Breast epithelium (tissue), 4 donors: ENCODE data around the gene E2F4. TPM values are rescaled to one million over a fixed set of nuclear protein-coding genes. Genes with fewer than 3 reads are reported as not detected.

Source experiments
- DNase-seq, 2 donors: peaks; one replicate each; pipeline ENCODE4 v3.0.0-alpha.2; 2019; ENCODE audit warnings: low spot score in 2 of 2
- H3K27ac ChIP-seq, 2 donors: fragments of 200-600 bp; sonication (generic) in 1 of 2; one replicate each; pipeline ENCODE4 v1.5.1; 2016 to 2019; ENCODE audit warnings: mild to moderate bottlenecking in 1 of 2
- H3K27me3 ChIP-seq, 2 donors: fragments of 200-600 bp; sonication (generic) in 1 of 2; one replicate each; pipeline versions ENCODE4 v1.5.1 to v1.6.0; 2017 to 2019; ENCODE audit warnings: control low read depth in 1 of 2, mild to moderate bottlenecking in 1 of 2
- H3K36me3 ChIP-seq: fragments of 200-600 bp; one replicate; pipeline ENCODE4 v1.5.1; 2019
- H3K4me1 ChIP-seq, 2 donors: fragments of 200-600 bp; sonication (generic); one replicate each; pipeline ENCODE4 v1.5.1; 2016 to 2019; ENCODE audit warnings: control low read depth in 1 of 2
- H3K4me3 ChIP-seq, 3 donors: fragments of 200-600 bp; sonication (generic); 1 replicate in 2 of 3; 2 replicates in 1 of 3; pipeline ENCODE4 v1.5.1; 2016 to 2019; ENCODE audit warnings: mild to moderate bottlenecking in 3 of 3, moderate library complexity in 2 of 3
- H3K9me3 ChIP-seq, 2 donors: fragments of 200-600 bp; sonication (generic) in 1 of 2; one replicate each; pipeline ENCODE4 v1.5.1; 2016 to 2019; ENCODE audit warnings: control low read depth in 1 of 2
- POLR2A ChIP-seq: fragments of 450-650 bp; IDR thresholded peaks from one replicate; pipeline ENCODE4 v1.6.1; 2016; ENCODE audit warnings: antibody characterized with exemption, mild to moderate bottlenecking, moderate library complexity
- POLR2AphosphoS5 ChIP-seq, 3 donors: sonication (generic); formaldehyde crosslinking; IDR thresholded peaks; one replicate each; pipeline ENCODE4 v1.6.1; 2017; ENCODE audit warnings: antibody characterized with exemption in 3 of 3
- intact Hi-C: fragments of 100-400 bp; cut with DNase I; formaldehyde crosslinking; loops from one replicate; pipeline ENCODE4 v1.15.1; 2023; ENCODE audit warnings: low total_unique reads
- total RNA-seq, 3 donors: library from RNA; depleted of rRNA; stranded (reverse); fragments of >200 nt; gene quantifications; one replicate each; pipeline ENCODE4 v1.1.0, GENCODE V29; 2016
- TF ChIP-seq, protein P1 (sequence below), 3 donors: fragments of 450-650 bp; IDR thresholded peaks; one replicate each; pipeline ENCODE4 v1.5.1; 2016 to 2017; ENCODE audit warnings: antibody characterized with exemption in 3 of 3, mild to moderate bottlenecking in 3 of 3, moderate library complexity in 3 of 3

Gene E2F4
- total RNA-seq, 3 donors from 2014 or later, result 74.1 to 86.9 (median 76.1) TPM

DNA sequence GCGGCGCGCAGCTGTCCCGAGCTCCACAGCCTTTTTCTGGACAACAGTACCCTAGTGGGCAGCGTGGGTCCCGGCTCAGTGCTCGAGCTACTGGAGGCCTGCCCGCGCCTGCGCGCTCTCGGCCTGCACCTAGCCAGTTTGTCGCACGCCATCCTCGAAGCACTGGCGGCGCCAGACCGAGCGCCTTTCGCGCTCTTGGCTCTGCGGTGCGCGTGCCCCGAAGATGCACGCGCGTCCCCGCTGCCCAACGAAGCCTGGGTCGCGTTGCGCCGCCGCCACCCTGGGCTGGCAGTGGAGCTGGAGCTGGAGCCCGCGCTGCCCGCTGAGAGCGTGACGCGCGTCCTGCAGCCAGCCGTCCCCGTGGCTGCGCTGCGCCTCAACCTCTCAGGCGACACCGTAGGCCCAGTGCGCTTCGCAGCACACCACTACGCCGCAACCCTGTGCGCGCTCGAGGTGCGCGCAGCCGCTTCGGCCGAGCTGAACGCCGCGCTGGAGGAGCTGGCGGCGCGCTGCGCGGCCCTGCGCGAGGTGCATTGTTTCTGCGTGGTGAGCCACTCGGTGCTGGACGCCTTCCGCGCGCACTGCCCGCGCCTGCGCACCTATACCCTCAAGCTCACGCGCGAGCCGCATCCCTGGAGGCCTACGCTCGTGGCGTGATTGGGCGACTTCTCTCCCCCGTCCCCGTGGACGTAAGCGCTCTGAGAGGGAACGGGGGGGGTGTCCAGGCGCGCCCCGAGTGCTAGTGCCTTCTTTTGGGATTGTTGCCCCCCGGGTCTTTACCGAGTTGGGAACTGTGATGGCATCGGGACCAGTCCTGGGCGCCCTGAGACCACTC lies 28.6 kb upstream of the E2F4 start:
- Histone ChIP-seq H3K4me3 (peak overlapping the region; percentile 42 to 70 (median 52)), H3K27me3 (no peaks in the 10 kb centered on the region), H3K9me3 (no peaks in the 10 kb centered on the region), H3K36me3 (no peaks in the 10 kb centered on the region), H3K4me1 (peaks cover 10 to 11% of the 10 kb centered on the region in 2 donors), H3K27ac (peak overlapping the region; percentile 52 to 82)
- intact Hi-C loops, result no loop called here
- no peak for DNase-seq
- TF ChIP-seq POLR2A (no peak), POLR2AphosphoS5 (IDR thresholded peaks at IDR 0.05) (peak in 1 of 3 donors; percentile 20)
- TF ChIP-seq, protein P1, sequence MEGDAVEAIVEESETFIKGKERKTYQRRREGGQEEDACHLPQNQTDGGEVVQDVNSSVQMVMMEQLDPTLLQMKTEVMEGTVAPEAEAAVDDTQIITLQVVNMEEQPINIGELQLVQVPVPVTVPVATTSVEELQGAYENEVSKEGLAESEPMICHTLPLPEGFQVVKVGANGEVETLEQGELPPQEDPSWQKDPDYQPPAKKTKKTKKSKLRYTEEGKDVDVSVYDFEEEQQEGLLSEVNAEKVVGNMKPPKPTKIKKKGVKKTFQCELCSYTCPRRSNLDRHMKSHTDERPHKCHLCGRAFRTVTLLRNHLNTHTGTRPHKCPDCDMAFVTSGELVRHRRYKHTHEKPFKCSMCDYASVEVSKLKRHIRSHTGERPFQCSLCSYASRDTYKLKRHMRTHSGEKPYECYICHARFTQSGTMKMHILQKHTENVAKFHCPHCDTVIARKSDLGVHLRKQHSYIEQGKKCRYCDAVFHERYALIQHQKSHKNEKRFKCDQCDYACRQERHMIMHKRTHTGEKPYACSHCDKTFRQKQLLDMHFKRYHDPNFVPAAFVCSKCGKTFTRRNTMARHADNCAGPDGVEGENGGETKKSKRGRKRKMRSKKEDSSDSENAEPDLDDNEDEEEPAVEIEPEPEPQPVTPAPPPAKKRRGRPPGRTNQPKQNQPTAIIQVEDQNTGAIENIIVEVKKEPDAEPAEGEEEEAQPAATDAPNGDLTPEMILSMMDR (IDR thresholded peaks at IDR 0.05), result no peak

DNA sequence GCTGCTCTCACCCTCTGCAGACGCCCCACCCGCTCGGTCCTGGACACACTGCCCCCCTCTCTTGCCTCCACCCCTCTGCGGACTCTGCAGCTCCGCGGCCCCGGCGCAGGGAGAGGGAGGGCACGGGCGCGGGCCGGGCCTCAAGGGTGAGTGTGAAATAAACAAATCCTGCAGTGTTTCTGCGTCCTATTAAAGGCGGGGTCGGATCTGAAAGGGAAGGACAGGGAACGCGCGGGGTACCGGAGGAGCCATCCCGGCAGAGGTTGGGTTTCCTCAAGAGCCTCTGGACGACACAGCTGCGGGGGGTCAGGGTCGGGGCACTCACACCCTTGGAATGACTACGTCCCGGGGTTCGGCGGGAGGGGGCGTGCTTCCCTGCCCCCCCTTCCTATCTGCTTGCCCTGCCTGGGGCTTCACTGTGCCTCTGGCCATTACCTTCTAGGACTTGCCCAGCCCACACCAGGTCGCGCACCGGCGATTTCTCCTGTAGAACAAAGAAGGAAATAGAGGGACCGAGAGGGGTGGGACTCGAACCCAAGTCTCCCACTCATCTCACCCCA lies 27.9 kb upstream of the E2F4 start:
- Histone ChIP-seq H3K27ac (peak overlapping the region; percentile 52 to 82), H3K4me3 (peak overlapping the region; percentile 42 to 70 (median 52)), H3K27me3 (no peaks in the 10 kb centered on the region), H3K9me3 (no peaks in the 10 kb centered on the region), H3K36me3 (no peaks in the 10 kb centered on the region), H3K4me1 (peaks cover 10 to 11% of the 10 kb centered on the region in 2 donors)
- no peak for DNase-seq
- TF ChIP-seq POLR2A, result no peak
- intact Hi-C loops, result no loop called here

DNA sequence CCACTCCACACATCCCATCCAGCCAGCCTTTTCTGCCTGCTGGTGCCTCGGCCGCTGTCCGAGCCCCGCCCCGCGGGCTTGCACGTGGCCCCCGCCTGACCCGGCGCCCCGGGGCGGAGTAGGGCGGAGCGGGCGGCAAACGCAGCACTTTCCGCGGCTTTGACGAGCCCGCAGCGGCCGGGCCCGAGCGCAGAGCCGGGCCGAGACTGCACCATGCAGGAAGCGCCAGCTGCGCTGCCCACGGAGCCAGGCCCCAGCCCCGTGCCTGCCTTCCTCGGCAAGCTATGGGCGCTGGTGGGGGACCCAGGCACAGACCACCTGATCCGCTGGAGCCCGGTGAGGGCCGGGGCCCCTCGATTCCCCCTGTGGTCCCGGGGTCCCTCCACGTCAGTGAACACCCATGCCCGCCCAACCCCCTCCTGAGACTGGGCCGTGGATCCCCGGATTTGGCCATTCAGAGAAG lies 27.3 kb upstream of the E2F4 start, which contains the start of gene HSF4:
Gene HSF4 (plus strand): TSS at position 147 of the 463 bp plus-strand sequence. CDS start 67 bp downstream, at position 214.
- Histone ChIP-seq H3K36me3 (no peaks in the 10 kb centered on the region), H3K4me1 (peaks cover 10 to 16% of the 10 kb centered on the region in 2 donors), H3K27me3 (no peaks in the 10 kb centered on the region), H3K4me3 (peak within 1 kb of the TSS; percentile 42 to 70 (median 52)), H3K27ac (peak within 1 kb of the TSS; percentile 52 to 82), H3K9me3 (no peaks in the 10 kb centered on the region)
- TF ChIP-seq POLR2AphosphoS5 (IDR thresholded peaks at IDR 0.05) (no peak), POLR2A (no peak)
- TF ChIP-seq, protein P1 (IDR thresholded peaks at IDR 0.05), result no peak
- DNase-seq, result no peak
- intact Hi-C loops, result no loop called here

DNA sequence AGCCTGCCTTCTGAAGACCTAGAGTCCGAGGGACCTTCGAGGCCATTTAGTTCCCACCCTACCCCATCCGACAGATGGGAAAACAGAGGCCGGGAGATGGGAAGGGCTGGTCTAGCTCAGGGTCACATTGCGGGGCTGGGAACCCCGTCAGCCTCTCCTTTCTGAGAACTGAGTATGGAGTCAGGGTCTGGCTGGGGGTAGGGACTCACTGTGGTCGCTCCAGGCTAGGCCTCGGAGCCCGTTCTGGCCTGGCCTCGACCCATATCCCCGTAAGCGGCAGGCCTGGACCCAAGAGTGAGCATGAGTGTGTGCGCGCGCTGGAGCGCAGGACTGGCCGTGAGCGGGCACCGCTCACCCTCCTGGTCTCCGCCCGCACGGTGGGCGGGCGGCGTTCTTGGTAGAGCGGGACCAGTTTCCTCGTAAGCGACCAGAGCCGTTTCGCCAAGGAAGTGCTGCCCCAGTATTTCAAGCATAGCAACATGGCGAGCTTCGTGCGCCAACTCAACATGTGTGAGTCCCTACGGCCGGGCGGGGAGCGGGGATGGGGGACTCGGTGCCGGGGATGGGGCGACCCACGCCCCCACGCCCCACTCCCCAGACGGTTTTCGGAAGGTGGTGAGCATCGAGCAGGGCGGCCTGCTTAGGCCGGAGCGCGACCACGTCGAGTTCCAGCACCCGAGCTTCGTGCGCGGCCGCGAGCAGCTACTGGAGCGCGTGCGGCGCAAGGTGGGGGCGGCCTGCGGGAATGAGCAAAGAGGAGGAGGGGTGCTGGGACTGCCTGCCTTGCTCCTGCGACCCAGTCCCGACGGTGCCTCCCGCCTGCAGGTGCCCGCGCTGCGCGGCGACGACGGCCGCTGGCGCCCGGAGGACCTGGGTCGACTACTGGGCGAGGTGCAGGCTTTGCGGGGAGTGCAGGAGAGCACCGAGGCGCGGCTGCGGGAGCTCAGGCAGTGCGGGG lies 26.6 kb upstream of the E2F4 start:
- no peaks in the 10 kb centered on the region for H3K36me3 ChIP-seq
- no peaks in the 10 kb centered on the region for H3K27me3 ChIP-seq
- DNase-seq, result no peak
- TF ChIP-seq POLR2AphosphoS5 (IDR thresholded peaks at IDR 0.05) (no peak), POLR2A (no peak)
- TF ChIP-seq, protein P1 (IDR thresholded peaks at IDR 0.05), result no peak
- peaks cover 10 to 16% of the 10 kb centered on the region in 2 donors for H3K4me1 ChIP-seq
- peak overlapping the region; percentile 42 to 70 (median 52) for H3K4me3 ChIP-seq
- H3K27ac ChIP-seq, result peak overlapping the region; percentile 52 to 82
- H3K9me3 ChIP-seq, result no peaks in the 10 kb centered on the region
- intact Hi-C loops, result no loop called here

DNA sequence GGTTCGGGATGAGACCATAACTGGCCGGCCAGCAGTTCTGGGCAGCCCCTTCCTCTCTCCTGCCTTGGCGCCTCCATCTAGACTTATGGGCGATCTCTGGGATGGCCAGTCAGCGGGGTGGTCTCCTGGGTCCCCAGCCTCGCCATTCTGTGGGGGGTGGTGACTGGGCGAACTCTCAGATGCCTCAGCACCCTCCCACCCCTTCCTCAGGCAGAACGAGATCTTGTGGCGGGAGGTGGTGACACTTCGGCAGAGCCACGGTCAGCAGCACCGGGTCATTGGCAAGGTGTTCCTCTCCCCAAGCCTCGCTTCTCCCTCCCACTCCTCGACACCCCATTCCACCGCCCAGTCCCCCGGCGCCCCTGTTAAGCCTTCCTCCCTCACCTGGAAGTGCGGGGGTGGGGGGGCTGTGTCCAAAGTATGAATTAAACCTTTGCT lies 25.8 kb upstream of the E2F4 start:
- Histone ChIP-seq H3K4me1 (peaks cover 10 to 16% of the 10 kb centered on the region in 2 donors), H3K36me3 (no peaks in the 10 kb centered on the region), H3K4me3 (no peak overlapping the region), H3K27ac (no peak overlapping the region), H3K9me3 (no peaks in the 10 kb centered on the region), H3K27me3 (no peaks in the 10 kb centered on the region)
- no peak for DNase-seq
- intact Hi-C loops, result no loop called here
- TF ChIP-seq POLR2AphosphoS5 (IDR thresholded peaks at IDR 0.05), result no peak
- no peak for TF ChIP-seq POLR2A
- TF ChIP-seq, protein P1 (IDR thresholded peaks at IDR 0.05), result no peak
